Spleen (tissue), 11 donors: ENCODE measurements around the gene TMEM131. TPM values are rescaled to one million over a fixed set of nuclear protein-coding genes. Genes with fewer than 3 reads are reported as not detected.
A peak's percentile ranks its signal among the peaks of the same experiment; 100 is the strongest.

ENCODE experiments used
- DNase-seq: peaks from one replicate; pipeline ENCODE4 v3.0.0-alpha.2; 2020
- H3K27ac ChIP-seq, 8 donors: fragments of 200-600 bp; sonication (generic) in 7 of 8; 1 replicate in 4 of 8; 2 replicates in 4 of 8; pipeline versions ENCODE4 v1.5.0 to v1.8.0; 2016 to 2021; ENCODE audit warnings: inconsistent platforms in 4 of 8, mild to moderate bottlenecking in 4 of 8, moderate library complexity in 1 of 8
- H3K27me3 ChIP-seq, 7 donors: fragments of 200-600 bp; sonication (generic) in 6 of 7; replicated peaks in 1 of 7; 1 replicate in 4 of 7; 2 replicates in 3 of 7; pipeline versions ENCODE4 v1.5.0 to v1.8.0; 2016 to 2021; ENCODE audit warnings: inconsistent platforms in 3 of 7, mild to moderate bottlenecking in 1 of 7
- H3K36me3 ChIP-seq, 6 donors: fragments of 200-600 bp; sonication (generic) in 5 of 6; 1 replicate in 4 of 6; 2 replicates in 2 of 6; pipeline versions ENCODE4 v1.5.0 to v1.8.0; 2016 to 2021; ENCODE audit warnings: inconsistent platforms in 2 of 6
- H3K4me1 ChIP-seq, 6 donors: fragments of 200-600 bp; sonication (generic) in 5 of 6; 1 replicate in 3 of 6; 2 replicates in 3 of 6; pipeline versions ENCODE4 v1.5.0 to v1.8.0; 2016 to 2021; ENCODE audit warnings: inconsistent platforms in 3 of 6
- H3K4me3 ChIP-seq, 8 donors: fragments of 200-600 bp; sonication (generic) in 7 of 8; 1 replicate in 4 of 8; 2 replicates in 4 of 8; pipeline versions ENCODE4 v1.5.0 to v1.8.0; 2016 to 2021; ENCODE audit warnings: inconsistent platforms in 4 of 8, mild to moderate bottlenecking in 4 of 8, moderate library complexity in 2 of 8
- H3K9me3 ChIP-seq, 8 donors: fragments of 200-600 bp; sonication (generic) in 7 of 8; 1 replicate in 4 of 8; 2 replicates in 4 of 8; pipeline versions ENCODE4 v1.5.0 to v1.8.0; 2016 to 2021; ENCODE audit warnings: inconsistent platforms in 4 of 8
- CTCF ChIP-seq, 11 experiments: fragments of 200-600 bp in 7 of 11; fragments of 450-650 bp in 4 of 11; sonication (generic) in 4 of 11; IDR thresholded peaks in 8 of 11; conservative IDR thresholded peaks in 3 of 11; 1 replicate in 7 of 11; 2 replicates in 4 of 11; pipeline versions ENCODE4 v1.4.0 to v1.8.0; 2016 to 2021; ENCODE audit warnings: antibody characterized with exemption in 11 of 11, inconsistent platforms in 4 of 11, mild to moderate bottlenecking in 1 of 11
- POLR2A ChIP-seq, 3 donors: fragments of 450-650 bp; IDR thresholded peaks; one replicate each; pipeline ENCODE4 v1.5.1; 2017; ENCODE audit warnings: antibody characterized with exemption in 3 of 3, mild to moderate bottlenecking in 1 of 3
- POLR2AphosphoS5 ChIP-seq, 3 donors: sonication (generic); formaldehyde crosslinking; IDR thresholded peaks; one replicate each; pipeline ENCODE4 v1.5.1; 2017; ENCODE audit warnings: antibody characterized with exemption in 3 of 3
- WGBS, 5 donors: extraction: QIAGEN DNeasy Blood & Tissue Kit in 3 of 5; methylation state at CpG; one replicate each; pipeline versions ENCODE4 v1.1.5 to v1.1.7; 2013 to 2018; 5-methylcytosine and 5-hydroxymethylcytosine counted together
- intact Hi-C: fragments of 100-400 bp; cut with DNase I; formaldehyde crosslinking; loops from one replicate; pipeline ENCODE4 v1.15.0; 2023; ENCODE audit warnings: low total_unique reads
- polyA plus RNA-seq, 3 donors: library from polyadenylated mRNA; stranded (reverse); fragments of 200-250 nt; gene quantifications; one replicate each; pipeline ENCODE4 v1.2.1, GENCODE V29; 2013
- total RNA-seq, 7 donors: library from RNA; depleted of rRNA in 3 of 7; stranded (reverse); fragments of >200 nt in 3 of 7; fragmentation: NEBNext Ultra II Directional in 4 of 7; extraction: Animal tissue kit (Norgen Biotek cat#: 25700) in 4 of 7; gene quantifications; one replicate each; pipeline versions ENCODE4 v1.1.0 to v1.2.1, GENCODE V29; 2016 to 2021
- donor health status: healthy with polysubstance abuse.
- donor health status: DM: no; HTN: no; CAD: no; lungs with moderate emphysema.
- donor health status: DM: no; HTN: no; CAD: no.
- donor health status: Bipolar disorder and iron deficiency.
- donor health status: healthy.
- donor health status: DM: no; HTN: no; CAD: no.
- donor health status: DM: yes; HTN: yes; CAD: no.

TMEM131 gene
- total and polyA plus RNA-seq, 10 donors: 9.2 to 74.0 (median 61.6) TPM

GRCh38 chr2:97868986-97869721, 126.6 kb downstream of the TMEM131 start:
- no peak overlapping the region for H3K4me3 ChIP-seq
- DNase-seq: no peak
- H3K36me3 ChIP-seq: peaks cover 0 to 5% (median 0%) of the 10 kb centered on the region in 6 donors
- no peaks in the 10 kb centered on the region for H3K27me3 ChIP-seq
- no peak for TF ChIP-seq CTCF (IDR thresholded peaks at IDR 0.05 in 8 of 11, conservative IDR thresholded peaks at IDR 0.05 in 3 of 11)
- no peak for TF ChIP-seq POLR2A (IDR thresholded peaks at IDR 0.05)
- TF ChIP-seq POLR2AphosphoS5 (IDR thresholded peaks at IDR 0.05): peak in 2 of 3 donors; percentile 50 to 59
- WGBS, 5 donors: 50 to 66% (median 60%) methylated on average over 5 of the region's 5 CpGs
- H3K27ac ChIP-seq: peak overlapping the region in 7 of 8 donors; percentile 53 to 74 (median 69)
- peaks cover 0 to under 1% (median 0%) of the 10 kb centered on the region in 8 donors for H3K9me3 ChIP-seq
- H3K4me1 ChIP-seq: peaks cover 28 to 50% (median 34%) of the 10 kb centered on the region in 6 donors
- intact Hi-C loops: no loop called here

- intact Hi-C loops: no loop called here
- TF ChIP-seq POLR2AphosphoS5 (IDR thresholded peaks at IDR 0.05) (no peak), CTCF (IDR thresholded peaks at IDR 0.05 in 8 of 11, conservative IDR thresholded peaks at IDR 0.05 in 3 of 11) (no peak), POLR2A (IDR thresholded peaks at IDR 0.05) (no peak)
- peaks cover 2 to 9% (median 5%) of the 10 kb centered on the region in 6 donors for H3K4me1 ChIP-seq
- peaks cover 0 to 27% (median 2%) of the 10 kb centered on the region in 6 donors for H3K36me3 ChIP-seq
- peaks cover 0 to 19% (median 12%) of the 10 kb centered on the region in 8 donors for H3K9me3 ChIP-seq
- DNase-seq: no peak
- H3K27me3 ChIP-seq: no peaks in the 10 kb centered on the region
- WGBS, 5 donors: 93 to 98% (median 97%) methylated on average over 3 of the region's 3 CpGs
- no peak overlapping the region for H3K4me3 ChIP-seq
- no peak overlapping the region for H3K27ac ChIP-seq
Observed at GRCh38 chr2:97863829-97864228, 131.9 kb downstream of the TMEM131 start.

GRCh38 chr2:97861177-97861576, 134.6 kb downstream of the TMEM131 start:
- intact Hi-C loops: no loop called here
- no peak overlapping the region for H3K27ac ChIP-seq
- no peaks in the 10 kb centered on the region for H3K27me3 ChIP-seq
- peaks cover 0 to 52% (median 13%) of the 10 kb centered on the region in 6 donors for H3K36me3 ChIP-seq
- 88 to 100% (median 96%) methylated on average over 2 of the region's 2 CpGs for whole genome bisulfite sequencing, 5 donors
- DNase-seq: no peak
- no peak overlapping the region for H3K4me3 ChIP-seq
- no peak for TF ChIP-seq POLR2AphosphoS5 (IDR thresholded peaks at IDR 0.05)
- no peak for TF ChIP-seq POLR2A (IDR thresholded peaks at IDR 0.05)
- no peak for TF ChIP-seq CTCF (IDR thresholded peaks at IDR 0.05 in 8 of 11, conservative IDR thresholded peaks at IDR 0.05 in 3 of 11)
- H3K9me3 ChIP-seq: peaks cover 0 to 19% (median 12%) of the 10 kb centered on the region in 8 donors
- H3K4me1 ChIP-seq: no peaks in the 10 kb centered on the region

GRCh38 chr2:97858442-97858841, 137.3 kb downstream of the TMEM131 start:
- intact Hi-C loops: no loop called here
- Histone ChIP-seq H3K4me3 (no peak overlapping the region), H3K4me1 (no peaks in the 10 kb centered on the region), H3K9me3 (peaks cover 0 to 12% (median 10%) of the 10 kb centered on the region in 8 donors), H3K27me3 (no peaks in the 10 kb centered on the region), H3K36me3 (peaks cover 0 to 64% (median 13%) of the 10 kb centered on the region in 6 donors), H3K27ac (no peak overlapping the region)
- no peak for DNase-seq
- TF ChIP-seq POLR2A (IDR thresholded peaks at IDR 0.05) (no peak), CTCF (IDR thresholded peaks at IDR 0.05 in 8 of 11, conservative IDR thresholded peaks at IDR 0.05 in 3 of 11) (no peak), POLR2AphosphoS5 (IDR thresholded peaks at IDR 0.05) (no peak)
- 93 to 96% (median 95%) methylated on average over 3 of the region's 3 CpGs for WGBS, 5 donors
